Endodermal cell (in vitro differentiated cells): ENCODE measurements around the gene ZFYVE21. TPM values are rescaled to one million over a fixed set of nuclear protein-coding genes. Genes with fewer than 3 reads are reported as not detected.

ENCODE experiments used
- DNase-seq: peaks from one replicate; pipeline ENCODE4 v3.0.0-alpha.2; 2017
- H3K27ac ChIP-seq: 2 replicates; pipeline ENCODE4 v1.5.1; 2013; ENCODE audit warnings: mild to moderate bottlenecking, low read depth, low read length, moderate library complexity
- H3K27me3 ChIP-seq: 2 replicates; pipeline ENCODE4 v1.6.1; 2013; ENCODE audit warnings: mild to moderate bottlenecking, low read length, moderate library complexity; ENCODE audit not compliant: insufficient read depth, control insufficient read depth, poor library complexity, severe bottlenecking
- H3K36me3 ChIP-seq: 2 replicates; pipeline ENCODE4 v1.7.0; 2013; ENCODE audit warnings: mild to moderate bottlenecking, low read length, moderate library complexity; ENCODE audit not compliant: control insufficient read depth, insufficient read depth
- H3K4me1 ChIP-seq: one replicate; pipeline ENCODE4 v1.7.0; 2013; ENCODE audit warnings: low read length; ENCODE audit not compliant: control insufficient read depth, insufficient read depth
- H3K4me3 ChIP-seq: 2 replicates; pipeline ENCODE4 v1.5.1; 2013; ENCODE audit warnings: mild to moderate bottlenecking, low read length, moderate library complexity
- H3K9ac ChIP-seq: 2 replicates; pipeline ENCODE4 v1.6.1; 2013; ENCODE audit warnings: mild to moderate bottlenecking, low read length, moderate library complexity; ENCODE audit not compliant: poor library complexity, severe bottlenecking; ENCODE audit errors: extremely low read depth
- H3K9me3 ChIP-seq: 2 replicates; pipeline ENCODE4 v1.6.1; 2013; ENCODE audit warnings: mild to moderate bottlenecking, low read length, moderate library complexity; ENCODE audit not compliant: control insufficient read depth
- H3K27ac Mint-ChIP-seq: 2 replicates; pipeline ENCODE4 v1.8.0; 2020; ENCODE audit warnings: mixed read lengths
- H3K27me3 Mint-ChIP-seq: 2 replicates; pipeline ENCODE4 v1.8.0; 2021; ENCODE audit warnings: mild to moderate bottlenecking, mixed read lengths; ENCODE audit not compliant: insufficient read depth
- H3K36me3 Mint-ChIP-seq: 2 replicates; pipeline ENCODE4 v1.8.0; 2020; ENCODE audit warnings: low read depth, mixed read lengths
- H3K4me1 Mint-ChIP-seq: 2 replicates; pipeline ENCODE4 v1.8.0; 2020; ENCODE audit warnings: mixed read lengths
- H3K4me3 Mint-ChIP-seq: 2 replicates; pipeline ENCODE4 v1.8.0; 2020; ENCODE audit warnings: mild to moderate bottlenecking, moderate library complexity, mixed read lengths
- H3K9me3 Mint-ChIP-seq: 2 replicates; pipeline ENCODE4 v1.8.0; 2020; ENCODE audit warnings: mild to moderate bottlenecking, mixed read lengths
- CTCF ChIP-seq: fragments of 200-600 bp; sonication (generic); conservative IDR thresholded peaks from 2 replicates; pipeline ENCODE4 v1.5.0; 2021; ENCODE audit warnings: antibody characterized with exemption, mild to moderate bottlenecking
- WGBS, 2 experiments: methylation state at CpG; one replicate each; pipeline versions ENCODE4 v1.1.5 to v1.1.7; 2013; ENCODE audit warnings: missing lambda C conversion rate in 2 of 2, mixed read lengths in 1 of 2; ENCODE audit not compliant: insufficient coverage in 1 of 2, insufficient read length in 1 of 2; 5-methylcytosine and 5-hydroxymethylcytosine counted together
- total RNA-seq, 2 donors: library from RNA; stranded (reverse); fragmentation: NEBNext Ultra II Directional in 1 of 2; extraction: Animal tissue kit (Norgen Biotek cat#: 25700) in 1 of 2; gene quantifications; 2 replicates in 1 of 2; 3 replicates in 1 of 2; pipeline ENCODE4 v1.2.1, GENCODE V29; 2021

ZFYVE21 gene
- total RNA-seq, 2 donors from 2014 or later = 42.5 to 55.6 TPM

DNA sequence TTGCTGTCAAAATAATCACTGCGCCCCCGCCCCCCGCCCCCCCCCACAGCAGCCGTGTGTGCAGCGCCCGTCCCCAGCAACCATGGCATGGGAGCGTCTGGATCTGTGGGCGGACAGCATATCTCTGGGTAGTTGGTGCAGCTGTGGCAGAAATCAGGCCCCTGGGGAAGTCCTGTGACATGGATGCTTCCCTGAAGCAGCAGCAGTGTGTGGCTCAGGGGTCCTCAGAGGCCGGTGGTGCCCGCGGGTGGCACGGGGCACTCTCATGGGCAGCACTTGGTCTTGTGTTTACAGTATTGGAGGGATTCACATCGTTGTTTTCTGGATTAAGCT, 19.6 kb upstream of the ZFYVE21 start:
- no peak overlapping the region for H3K9ac ChIP-seq
- no peak overlapping the region for H3K4me3 ChIP-seq
- Mint-ChIP-seq H3K9me3 (no peaks in the 10 kb centered on the region), H3K4me3 (no peak overlapping the region), H3K27me3 (no peaks in the 10 kb centered on the region), H3K36me3 (peaks cover 34% of the 10 kb centered on the region), H3K4me1 (peaks cover 2% of the 10 kb centered on the region), H3K27ac (peak overlapping the region; percentile 3)
- no peak overlapping the region for H3K27ac ChIP-seq
- H3K9me3 ChIP-seq = no peaks in the 10 kb centered on the region
- DNase-seq = no peak
- TF ChIP-seq CTCF = no peak
- H3K4me1 ChIP-seq = no peaks in the 10 kb centered on the region
- WGBS, 2 experiments = 92 to 100% methylated on average over 3 to 10 of the region's 13 CpGs
- H3K36me3 ChIP-seq = peaks cover 83% of the 10 kb centered on the region
- H3K27me3 ChIP-seq = no peaks in the 10 kb centered on the region

- no peak overlapping the region for H3K4me3 ChIP-seq
- H3K4me1 ChIP-seq = no peaks in the 10 kb centered on the region
- no peak for DNase-seq
- Mint-ChIP-seq H3K36me3 (peaks cover 34% of the 10 kb centered on the region), H3K27ac (peak overlapping the region; percentile 48), H3K9me3 (no peaks in the 10 kb centered on the region), H3K4me1 (peaks cover 2% of the 10 kb centered on the region), H3K4me3 (no peak overlapping the region), H3K27me3 (no peaks in the 10 kb centered on the region)
- 83 to 86% methylated on average over 15 to 16 of the region's 17 CpGs for WGBS, 2 experiments
- H3K9ac ChIP-seq = no peak overlapping the region
- peak overlapping the region; percentile 34 for H3K27ac ChIP-seq
- TF ChIP-seq CTCF = no peak
- H3K36me3 ChIP-seq = peaks cover 85% of the 10 kb centered on the region
- H3K27me3 ChIP-seq = no peaks in the 10 kb centered on the region
- no peaks in the 10 kb centered on the region for H3K9me3 ChIP-seq
Observed at GRCh38 chr14:103696466-103697071, 19.0 kb upstream of the ZFYVE21 start.

- DNase-seq = no peak
- Mint-ChIP-seq H3K4me1 (peaks cover 2% of the 10 kb centered on the region), H3K36me3 (peaks cover 38% of the 10 kb centered on the region), H3K27me3 (no peaks in the 10 kb centered on the region), H3K27ac (peak overlapping the region; percentile 61), H3K9me3 (no peaks in the 10 kb centered on the region), H3K4me3 (no peak overlapping the region)
- Histone ChIP-seq H3K9ac (no peak overlapping the region), H3K27me3 (no peaks in the 10 kb centered on the region), H3K27ac (peak overlapping the region; percentile 16), H3K9me3 (no peaks in the 10 kb centered on the region), H3K36me3 (peaks cover 78% of the 10 kb centered on the region), H3K4me3 (no peak overlapping the region), H3K4me1 (no peaks in the 10 kb centered on the region)
- 88% methylated on average over 3 of the region's 3 CpGs; no CpG with 5 or more reads in 1 of the 2 experiments for WGBS, 2 experiments
- no peak for TF ChIP-seq CTCF
Observed at GRCh38 chr14:103697206-103697602, 18.4 kb upstream of the ZFYVE21 start.
